Spinal cord (tissue), 10 donors: ENCODE data around the gene PICK1. TPM values are rescaled to one million over a fixed set of nuclear protein-coding genes. Genes with fewer than 3 reads are reported as not detected.
A peak's percentile ranks its signal among the peaks of the same experiment; 100 is the strongest.

Experiments
- DNase-seq, 6 donors: peaks; one replicate each; pipeline versions ENCODE4 v3.0.0 to v3.0.0-alpha.2; 2013 to 2015; ENCODE audit warnings: low spot score in 6 of 6, low read depth in 4 of 6
- H3K27ac ChIP-seq: one replicate; pipeline ENCODE4 v1.5.1; 2013; ENCODE audit warnings: low read depth, low read length, control low read depth
- H3K27me3 ChIP-seq: one replicate; pipeline ENCODE4 v1.6.1; 2013; ENCODE audit warnings: low read length; ENCODE audit not compliant: control insufficient read depth, insufficient read depth
- H3K36me3 ChIP-seq: one replicate; pipeline ENCODE4 v1.6.1; 2013; ENCODE audit warnings: low read length; ENCODE audit not compliant: control insufficient read depth, insufficient read depth
- H3K4me1 ChIP-seq: one replicate; pipeline ENCODE4 v1.6.1; 2013; ENCODE audit warnings: low read length; ENCODE audit not compliant: control insufficient read depth, insufficient read depth
- H3K4me3 ChIP-seq: one replicate; pipeline ENCODE4 v1.5.1; 2013; ENCODE audit warnings: low read depth, low read length, control low read depth
- H3K9me3 ChIP-seq: one replicate; pipeline ENCODE4 v1.6.1; 2013; ENCODE audit warnings: low read length; ENCODE audit not compliant: control insufficient read depth, insufficient read depth
- WGBS: methylation state at CpG from one replicate; pipeline ENCODE4 v1.1.5; 2013; ENCODE audit warnings: missing lambda C conversion rate; ENCODE audit not compliant: insufficient coverage; 5-methylcytosine and 5-hydroxymethylcytosine counted together
- polyA plus RNA-seq, 2 donors: library from polyadenylated mRNA; unstranded; fragments of 120-200 nt; gene quantifications; one replicate each; pipeline ENCODE4 v1.2.1, GENCODE V29; 2013; ENCODE audit not compliant: insufficient read length in 2 of 2
- total RNA-seq, 2 donors: library from RNA; depleted of rRNA in 1 of 2; stranded (reverse); fragments of 120-200 nt in 1 of 2; fragments of >200 nt in 1 of 2; gene quantifications; one replicate each; pipeline versions ENCODE4 v1.2.3 to v1.2.4, GENCODE V29; 2013 to 2014
- donor health status: healthy.

PICK1 gene
- total and polyA plus RNA-seq, 4 donors: 21.7 to 48.6 (median 34.9) TPM

GRCh38 chr22:38049812-38050619 is 7.2 kb upstream of the PICK1 start:
- no peaks in the 10 kb centered on the region for H3K36me3 ChIP-seq
- no peaks in the 10 kb centered on the region for H3K9me3 ChIP-seq
- peak overlapping the region; percentile 22 for H3K4me3 ChIP-seq
- DNase-seq: peak in 1 of 6 donors; percentile 51
- H3K4me1 ChIP-seq: peaks cover 44% of the 10 kb centered on the region
- no peaks in the 10 kb centered on the region for H3K27me3 ChIP-seq
- H3K27ac ChIP-seq: peak overlapping the region; percentile 84
- WGBS: 78% methylated on average over 12 of the region's 20 CpGs

DNA sequence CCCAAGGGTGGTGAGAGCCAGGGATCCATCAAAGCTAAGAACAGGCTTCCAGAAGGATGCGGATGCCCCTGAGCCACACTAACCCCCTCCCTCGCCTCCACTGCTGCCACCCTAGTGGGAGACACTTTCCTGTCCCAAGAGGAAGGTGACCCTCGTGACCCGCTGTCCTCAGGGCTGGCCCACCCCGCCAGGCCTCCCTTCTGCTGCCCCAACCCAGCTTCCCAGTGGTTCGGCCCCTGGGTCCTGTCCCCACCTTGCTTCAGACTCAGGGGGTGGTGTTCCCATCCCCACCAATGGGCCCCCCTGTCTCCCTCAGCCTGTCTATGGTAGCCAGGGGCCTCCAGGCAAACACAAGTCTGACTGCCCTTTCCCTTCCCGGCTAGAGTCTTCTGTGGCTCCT is 6.5 kb upstream of the PICK1 start:
- H3K4me3 ChIP-seq: no peak overlapping the region
- peaks cover 45% of the 10 kb centered on the region for H3K4me1 ChIP-seq
- peak overlapping the region; percentile 65 for H3K27ac ChIP-seq
- no peaks in the 10 kb centered on the region for H3K9me3 ChIP-seq
- WGBS: 89% methylated on average over 7 of the region's 7 CpGs
- DNase-seq: no peak
- H3K27me3 ChIP-seq: no peaks in the 10 kb centered on the region
- no peaks in the 10 kb centered on the region for H3K36me3 ChIP-seq

- H3K9me3 ChIP-seq: no peaks in the 10 kb centered on the region
- H3K27me3 ChIP-seq: no peaks in the 10 kb centered on the region
- DNase-seq: no peak
- H3K27ac ChIP-seq: peak overlapping the region; percentile 65
- H3K36me3 ChIP-seq: no peaks in the 10 kb centered on the region
- whole genome bisulfite sequencing: 80% methylated on average over 7 of the region's 8 CpGs
- H3K4me3 ChIP-seq: no peak overlapping the region
- peaks cover 45% of the 10 kb centered on the region for H3K4me1 ChIP-seq
Observed at GRCh38 chr22:38051261-38051660, 5.9 kb upstream of the PICK1 start.

GRCh38 chr22:38051900-38052862 is 5.0 kb upstream of the PICK1 start:
- Histone ChIP-seq H3K4me3 (no peak overlapping the region), H3K27ac (no peak overlapping the region), H3K9me3 (no peaks in the 10 kb centered on the region), H3K4me1 (peaks cover 50% of the 10 kb centered on the region), H3K36me3 (no peaks in the 10 kb centered on the region), H3K27me3 (no peaks in the 10 kb centered on the region)
- 22% methylated on average over 20 of the region's 30 CpGs for WGBS
- DNase-seq: peak in 5 of 6 donors; percentile 70 to 96 (median 79)

- Histone ChIP-seq H3K27ac (no peak overlapping the region), H3K36me3 (peaks cover 63% of the 10 kb centered on the region), H3K4me3 (no peak overlapping the region), H3K4me1 (peaks cover under 1% of the 10 kb centered on the region), H3K9me3 (no peaks in the 10 kb centered on the region), H3K27me3 (no peaks in the 10 kb centered on the region)
- 56% methylated on average over 2 of the region's 6 CpGs for WGBS
- no peak for DNase-seq
Observed at GRCh38 chr22:38062791-38063190, 5.6 kb downstream of the PICK1 start.

GRCh38 chr22:38065539-38065938 is 8.3 kb downstream of the PICK1 start:
- H3K27ac ChIP-seq: no peak overlapping the region
- no peak overlapping the region for H3K4me3 ChIP-seq
- H3K4me1 ChIP-seq: peaks cover 24% of the 10 kb centered on the region
- peaks cover 73% of the 10 kb centered on the region for H3K36me3 ChIP-seq
- WGBS: 90% methylated on average over 7 of the region's 8 CpGs
- no peaks in the 10 kb centered on the region for H3K27me3 ChIP-seq
- no peak for DNase-seq
- no peaks in the 10 kb centered on the region for H3K9me3 ChIP-seq

- DNase-seq: no peak
- H3K9me3 ChIP-seq: no peaks in the 10 kb centered on the region
- H3K4me1 ChIP-seq: peaks cover 26% of the 10 kb centered on the region
- H3K27ac ChIP-seq: no peak overlapping the region
- no peak overlapping the region for H3K4me3 ChIP-seq
- WGBS: 78% methylated on average over 10 of the region's 13 CpGs
- no peaks in the 10 kb centered on the region for H3K27me3 ChIP-seq
- peaks cover 79% of the 10 kb centered on the region for H3K36me3 ChIP-seq
Observed at GRCh38 chr22:38066381-38067027, 9.3 kb downstream of the PICK1 start.

DNA sequence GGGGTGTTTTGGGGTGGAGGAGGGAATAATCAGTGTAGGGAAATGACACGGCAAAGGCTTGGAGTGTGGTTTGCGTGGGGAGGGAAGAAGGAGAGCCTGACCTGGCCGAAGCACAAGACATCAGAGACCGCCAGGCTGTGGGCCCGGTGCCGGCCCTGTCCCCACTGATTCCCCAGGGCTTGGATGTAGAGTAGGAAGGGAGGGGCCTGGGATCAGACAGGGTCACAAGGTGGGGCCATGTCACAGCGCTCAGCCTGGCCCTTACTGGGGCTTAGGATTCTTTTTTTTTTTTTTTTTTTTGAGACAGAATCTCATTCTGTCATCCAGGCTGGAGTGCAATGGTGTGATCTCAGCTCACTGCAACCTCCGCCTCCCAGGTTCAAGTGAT is 9.8 kb downstream of the PICK1 start:
- H3K4me1 ChIP-seq: peaks cover 26% of the 10 kb centered on the region
- H3K27me3 ChIP-seq: no peaks in the 10 kb centered on the region
- peaks cover 82% of the 10 kb centered on the region for H3K36me3 ChIP-seq
- WGBS: 95% methylated on average over 7 of the region's 8 CpGs
- no peak for DNase-seq
- H3K9me3 ChIP-seq: no peaks in the 10 kb centered on the region
- H3K4me3 ChIP-seq: no peak overlapping the region
- H3K27ac ChIP-seq: no peak overlapping the region

GRCh38 chr22:38067761-38068360 is 10.7 kb downstream of the PICK1 start:
- WGBS: 93% methylated on average over 13 of the region's 13 CpGs
- no peak overlapping the region for H3K27ac ChIP-seq
- H3K9me3 ChIP-seq: no peaks in the 10 kb centered on the region
- no peaks in the 10 kb centered on the region for H3K27me3 ChIP-seq
- H3K4me1 ChIP-seq: peaks cover 26% of the 10 kb centered on the region
- DNase-seq: no peak
- H3K4me3 ChIP-seq: no peak overlapping the region
- H3K36me3 ChIP-seq: peaks cover 87% of the 10 kb centered on the region
